HCT116 (cell line): Measurements from ENCODE around the gene RNF121. TPM values are rescaled to one million over a fixed set of nuclear protein-coding genes. Genes with fewer than 3 reads are reported as not detected.

ENCODE experiments used
- ATAC-seq: fragments of 200-7000 bp; cut with Tn5 transposase; 2 replicates; pipeline ENCODE4 v1.9.1; 2020; ENCODE audit warnings: mild to moderate bottlenecking, moderate library complexity
- BruUV-seq: library from RNA; stranded (reverse); fragments of 400-500 nt; replicated peaks from 2 replicates; lab custom pipeline; 2021; lab: Mats Ljungman, UMichigan
- CTCF ChIA-PET: fragments of 300-600 bp; sonication (Branson Sonifier 250); formaldehyde crosslinking; loops from one replicate; lab custom pipeline; 2021; ENCODE audit warnings: antibody characterized with exemption; lab: Charles Lee
- POLR2A ChIA-PET: fragments of 300-600, 350-600 bp; sonication (Branson Sonifier 250); formaldehyde crosslinking; loops from one replicate; lab custom pipeline; 2021; ENCODE audit warnings: antibody characterized with exemption; lab: Charles Lee
- RAD21 ChIA-PET, 2 experiments: fragments of 300-600 bp; sonication (Branson Sonifier 250); formaldehyde crosslinking; loops; one replicate each; lab custom pipeline; 2023; ENCODE audit warnings: low total read pairs in 2 of 2; ENCODE audit not compliant: uncharacterized antibody in 2 of 2, unreplicated experiment in 2 of 2, low non-redundant PET in 1 of 2; lab: Charles Lee
- DNase-seq: peaks from one replicate; pipeline ENCODE4 v3.0.0-alpha.2; 2010; ENCODE audit warnings: low read depth, low spot score
- H2AFZ ChIP-seq: fragments of 200-600 bp; shearing (Covaris generic), sonication (generic); 2 replicates; pipeline ENCODE4 v1.6.1; 2017; ENCODE audit warnings: low read depth, mixed run types, mixed read lengths, antibody characterized with exemption, low read length; ENCODE audit not compliant: poor library complexity, severe bottlenecking
- H3K27ac ChIP-seq: 2 replicates; pipeline ENCODE4 v1.5.1; 2012; ENCODE audit warnings: low read depth, low read length
- H3K27me3 ChIP-seq: fragments of 200-600 bp; sonication (generic); 2 replicates; pipeline ENCODE4 v1.6.1; 2016; ENCODE audit warnings: mixed run types, low read length, mixed read lengths; ENCODE audit not compliant: insufficient read depth
- H3K36me3 ChIP-seq, 2 experiments: fragments of 200-500 bp in 1 of 2; fragments of 200-600 bp in 1 of 2; sonication (Bioruptor generic) in 1 of 2; sonication (generic) in 1 of 2; 2 replicates each; pipeline versions ENCODE4 v1.5.1 to v1.6.1; 2014 to 2016; ENCODE audit warnings: low read length in 2 of 2, inconsistent platforms in 1 of 2, mixed read lengths in 1 of 2, mixed run types in 1 of 2; ENCODE audit not compliant: insufficient read depth in 2 of 2, control insufficient read depth in 1 of 2
- H3K4me1 ChIP-seq, 2 experiments: fragments of 200-600 bp in 1 of 2; sonication (generic) in 1 of 2; 2 replicates each; pipeline versions ENCODE4 v1.5.1 to v1.6.1; 2012 to 2017; ENCODE audit warnings: low read length in 2 of 2, inconsistent platforms in 1 of 2, mild to moderate bottlenecking in 1 of 2, mixed read lengths in 1 of 2, mixed run types in 1 of 2, moderate library complexity in 1 of 2; ENCODE audit not compliant: insufficient read depth in 2 of 2, control insufficient read depth in 1 of 2
- H3K4me2 ChIP-seq: fragments of 200-600 bp; sonication (generic); 2 replicates; pipeline ENCODE4 v1.6.1; 2017; ENCODE audit warnings: mixed run types, low read length, mixed read lengths
- H3K4me3 ChIP-seq, 2 experiments: fragments of 200-600 bp in 1 of 2; sonication (generic) in 1 of 2; replicated peaks in 1 of 2; 2 replicates each; pipeline ENCODE4 v1.5.1; 2011 to 2016; ENCODE audit warnings: low read length in 2 of 2, control low read depth in 1 of 2, low read depth in 1 of 2, mild to moderate bottlenecking in 1 of 2, mixed read lengths in 1 of 2, mixed run types in 1 of 2
- H3K79me2 ChIP-seq: fragments of 200-600 bp; sonication (generic); 2 replicates; pipeline ENCODE4 v1.6.1; 2017; ENCODE audit warnings: mild to moderate bottlenecking, mixed run types, low read length, moderate library complexity, mixed read lengths; ENCODE audit not compliant: insufficient read depth
- H3K9ac ChIP-seq: fragments of 200-600 bp; sonication (generic); 2 replicates; pipeline ENCODE4 v1.6.1; 2016; ENCODE audit warnings: low read length, mixed read lengths
- H3K9me2 ChIP-seq: fragments of 200-600 bp; sonication (generic), shearing (Covaris generic); 2 replicates; pipeline ENCODE4 v1.6.1; 2017; ENCODE audit warnings: mixed run types, mild to moderate bottlenecking, moderate library complexity; ENCODE audit not compliant: insufficient read depth
- H3K9me3 ChIP-seq, 2 experiments: fragments of 200-500 bp in 1 of 2; fragments of 200-600 bp in 1 of 2; sonication (Bioruptor generic) in 1 of 2; sonication (generic) in 1 of 2; 2 replicates each; pipeline ENCODE4 v1.6.1; 2014 to 2017; ENCODE audit warnings: low read length in 2 of 2, mixed read lengths in 2 of 2, inconsistent platforms in 1 of 2, low read depth in 1 of 2, mild to moderate bottlenecking in 1 of 2, mixed run types in 1 of 2, moderate library complexity in 1 of 2; ENCODE audit not compliant: control insufficient read depth in 1 of 2, insufficient read depth in 1 of 2
- H4K20me1 ChIP-seq: fragments of 200-600 bp; sonication (generic), shearing (Covaris generic); 2 replicates; pipeline ENCODE4 v1.6.1; 2017; ENCODE audit warnings: mixed run types, mild to moderate bottlenecking, moderate library complexity; ENCODE audit not compliant: insufficient read depth
- CBX3 ChIP-seq: IDR thresholded peaks from 2 replicates; pipeline ENCODE4 v1.6.1; 2012; ENCODE audit warnings: low read depth
- CEBPB ChIP-seq: IDR thresholded peaks from 2 replicates; pipeline ENCODE4 v1.6.1; 2012; ENCODE audit warnings: low read depth
- CTCF ChIP-seq, 3 experiments: fragments of 200-600 bp in 1 of 3; sonication (generic) in 1 of 3; IDR thresholded peaks in 2 of 3; conservative IDR thresholded peaks in 1 of 3; 2 replicates each; pipeline ENCODE4 v1.5.1; 2012 to 2017; ENCODE audit warnings: low read depth in 2 of 3, low read length in 2 of 3, antibody characterized with exemption in 1 of 3, borderline replicate concordance in 1 of 3, control low read depth in 1 of 3, mild to moderate bottlenecking in 1 of 3, mixed read lengths in 1 of 3, mixed run types in 1 of 3, moderate library complexity in 1 of 3; ENCODE audit not compliant: insufficient read depth in 1 of 3
- EGR1 ChIP-seq: IDR thresholded peaks from 2 replicates; pipeline ENCODE4 v1.6.1; 2012; ENCODE audit warnings: low read depth
- ELF1 ChIP-seq: IDR thresholded peaks from 2 replicates; pipeline ENCODE4 v1.6.1; 2012; ENCODE audit warnings: low read depth, borderline replicate concordance
- EZH2 ChIP-seq: fragments of 200-600 bp; sonication (generic); IDR thresholded peaks from 2 replicates; pipeline ENCODE4 v1.6.1; 2017; ENCODE audit warnings: antibody characterized with exemption, mixed run types
- EZH2phosphoT487 ChIP-seq: fragments of 200-600 bp; IDR thresholded peaks from 2 replicates; pipeline ENCODE4 v1.6.1; 2018; ENCODE audit warnings: antibody characterized with exemption, borderline replicate concordance
- JUND ChIP-seq: IDR thresholded peaks from 2 replicates; pipeline ENCODE4 v1.6.1; 2012
- MAX ChIP-seq: IDR thresholded peaks from 2 replicates; pipeline ENCODE4 v1.6.1; 2012
- POLR2AphosphoS5 ChIP-seq: IDR thresholded peaks from 2 replicates; pipeline ENCODE4 v1.6.1; 2011; ENCODE audit warnings: mild to moderate bottlenecking, low read depth, low read length, moderate library complexity
- RAD21 ChIP-seq: IDR thresholded peaks from 2 replicates; pipeline ENCODE4 v1.6.1; 2012; ENCODE audit warnings: low read depth, mild to moderate bottlenecking
- SIN3A ChIP-seq: IDR thresholded peaks from 2 replicates; pipeline ENCODE4 v1.6.1; 2012; ENCODE audit warnings: low read depth
- SP1 ChIP-seq: IDR thresholded peaks from 2 replicates; pipeline ENCODE4 v1.6.1; 2012; ENCODE audit warnings: low read depth
- TCF7L2 ChIP-seq: IDR thresholded peaks from 2 replicates; pipeline ENCODE4 v1.7.0; 2011; ENCODE audit warnings: borderline replicate concordance, inconsistent platforms; ENCODE audit not compliant: insufficient read depth, insufficient read length; ENCODE audit errors: extremely low read depth
- YY1 ChIP-seq: IDR thresholded peaks from 2 replicates; pipeline ENCODE4 v1.6.1; 2011; ENCODE audit warnings: low read length, low read depth, moderate library complexity, mild to moderate bottlenecking; ENCODE audit not compliant: insufficient replicate concordance; ENCODE audit errors: extremely low read depth
- ZFX ChIP-seq: fragments of 450-650 bp; IDR thresholded peaks from 2 replicates; pipeline ENCODE4 v1.6.1; 2017
- ZNF274 ChIP-seq: fragments of 200-500 bp; sonication (Bioruptor generic); IDR thresholded peaks from 2 replicates; pipeline ENCODE4 v1.6.1; 2014; ENCODE audit warnings: mild to moderate bottlenecking, low read depth, low read length, inconsistent platforms
- intact Hi-C: fragments of 100-400 bp; cut with micrococcal nuclease; formaldehyde crosslinking; loops from 2 replicates; pipeline ENCODE4 v1.10.0; 2022
- total RNA-seq: library from RNA; stranded (reverse); gene quantifications from one replicate; pipeline ENCODE4 v1.2.1, GENCODE V29; 2021; ENCODE audit not compliant: unreplicated experiment

RNF121 gene
- total RNA-seq, 1 experiment from 2014 or later = 24.5 TPM

GRCh38 chr11:72040491-72041363 is 111.9 kb downstream of the RNF121 start:
- no peaks in the 10 kb centered on the region for H3K27me3 ChIP-seq
- ATAC-seq (peak; percentile 67), DNase-seq (peak; percentile 72)
- peak overlapping the region; percentile 83 for H3K27ac ChIP-seq
- no peaks in the 10 kb centered on the region; a peak in 1 of 4 replicates for H3K36me3 ChIP-seq
- H3K79me2 ChIP-seq = peaks cover 97% of the 10 kb centered on the region
- POLR2A ChIA-PET = interaction anchor here (0.8 kb wide), 1 partner anchor 10 kb away, joined by 4 read pairs; no protein-coding TSS in a partner anchor
- peaks cover 24 to 53% of the 10 kb centered on the region in 2 experiments for H3K4me1 ChIP-seq
- peak overlapping the region; percentile 57 to 63 for H3K4me3 ChIP-seq
- no peak overlapping the region for H2AFZ ChIP-seq
- intact Hi-C loops = loop anchor here (5.0 kb wide), 1 partner anchor 37 kb away; no protein-coding TSS in a partner anchor
- H3K9me3 ChIP-seq = no peaks in the 10 kb centered on the region
- RAD21 ChIA-PET = no interaction called here
- H3K9ac ChIP-seq = peak overlapping the region; percentile 63
- CTCF ChIA-PET = interaction anchor here (0.9 to 2.2 kb wide), 2 partner anchors 16 to 45 kb away, joined by 3 to 10 read pairs; no protein-coding TSS in a partner anchor
- TF ChIP-seq CEBPB (no peak), RAD21 (no peak), JUND (no peak), CBX3 (no peak), CTCF (IDR thresholded peaks at IDR 0.05 in 2 of 3, conservative IDR thresholded peaks at IDR 0.05 in 1 of 3; ENCODE audit: borderline replicate concordance in 1 of 3, insufficient read depth in 1 of 3, low read depth in 2 of 3, low read length in 2 of 3) (no peak; a peak in 1 of 6 replicates), YY1 (peak; percentile 53), EZH2 (no peak), ZFX (no peak), SIN3A (no peak), EZH2phosphoT487 (no peak), POLR2AphosphoS5 (peak; percentile 43; the same call in 1 of the 2 replicates), ELF1 (no peak), MAX (peak; percentile 47), EGR1 (peak; percentile 65), SP1 (peak; percentile 66), TCF7L2 (no peak), ZNF274 (no peak)
- peak overlapping the region; percentile 81 for H3K4me2 ChIP-seq
- no peaks in the 10 kb centered on the region for H3K9me2 ChIP-seq
- H4K20me1 ChIP-seq = no peaks in the 10 kb centered on the region
- TSS peak; percentile 65 for BruUV-seq
